GM18861 (cell line): ENCODE data around the gene KLHL33.
A peak's percentile ranks its signal among the peaks of the same experiment; 100 is the strongest.

Experiments used
- ATAC-seq: cut with Tn5 transposase; IDR thresholded peaks from one replicate; pipeline ENCODE4 v1.9.1; 2021; ENCODE audit not compliant: unreplicated experiment

Gene KLHL33

DNA sequence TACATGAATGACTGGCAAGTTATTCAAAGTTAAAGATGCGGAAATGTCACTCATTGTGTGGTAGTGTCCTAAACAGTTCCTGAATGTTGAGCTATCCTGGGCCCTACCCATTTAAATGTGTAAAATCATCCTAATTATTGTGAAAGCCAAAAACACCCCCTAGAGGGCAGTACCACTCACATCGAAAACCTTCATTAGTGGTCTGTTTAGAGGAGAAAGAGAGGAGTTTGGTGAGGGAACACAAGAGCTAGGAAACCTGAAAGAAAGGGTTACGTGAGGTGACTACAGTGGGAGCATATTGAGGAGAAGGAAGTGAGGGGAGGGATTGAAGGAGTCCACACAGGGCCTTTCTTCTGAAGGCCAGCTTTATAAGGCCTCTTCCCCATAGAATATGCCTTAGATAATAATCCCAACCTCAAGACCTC lies 20.2 kb downstream of the KLHL33 start:
- peak; percentile 39 for ATAC-seq

DNA sequence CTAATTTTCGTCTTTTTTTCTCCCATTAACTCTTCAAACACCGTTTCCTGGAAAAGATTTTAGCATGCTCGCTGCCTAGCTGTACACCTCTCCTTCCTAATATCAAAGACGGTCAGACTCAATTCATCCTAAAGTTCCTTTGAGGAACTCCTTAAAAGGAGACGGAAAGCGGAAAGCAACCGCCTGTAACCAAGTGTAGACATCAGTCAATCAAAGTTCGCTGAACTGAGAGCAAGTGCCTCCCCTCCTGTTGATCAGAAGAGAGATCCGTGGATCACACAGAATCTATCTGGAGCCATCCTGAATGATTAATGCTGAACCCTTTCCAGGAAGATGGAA lies 22.3 kb downstream of the KLHL33 start:
- ATAC-seq = peak; percentile 37

DNA sequence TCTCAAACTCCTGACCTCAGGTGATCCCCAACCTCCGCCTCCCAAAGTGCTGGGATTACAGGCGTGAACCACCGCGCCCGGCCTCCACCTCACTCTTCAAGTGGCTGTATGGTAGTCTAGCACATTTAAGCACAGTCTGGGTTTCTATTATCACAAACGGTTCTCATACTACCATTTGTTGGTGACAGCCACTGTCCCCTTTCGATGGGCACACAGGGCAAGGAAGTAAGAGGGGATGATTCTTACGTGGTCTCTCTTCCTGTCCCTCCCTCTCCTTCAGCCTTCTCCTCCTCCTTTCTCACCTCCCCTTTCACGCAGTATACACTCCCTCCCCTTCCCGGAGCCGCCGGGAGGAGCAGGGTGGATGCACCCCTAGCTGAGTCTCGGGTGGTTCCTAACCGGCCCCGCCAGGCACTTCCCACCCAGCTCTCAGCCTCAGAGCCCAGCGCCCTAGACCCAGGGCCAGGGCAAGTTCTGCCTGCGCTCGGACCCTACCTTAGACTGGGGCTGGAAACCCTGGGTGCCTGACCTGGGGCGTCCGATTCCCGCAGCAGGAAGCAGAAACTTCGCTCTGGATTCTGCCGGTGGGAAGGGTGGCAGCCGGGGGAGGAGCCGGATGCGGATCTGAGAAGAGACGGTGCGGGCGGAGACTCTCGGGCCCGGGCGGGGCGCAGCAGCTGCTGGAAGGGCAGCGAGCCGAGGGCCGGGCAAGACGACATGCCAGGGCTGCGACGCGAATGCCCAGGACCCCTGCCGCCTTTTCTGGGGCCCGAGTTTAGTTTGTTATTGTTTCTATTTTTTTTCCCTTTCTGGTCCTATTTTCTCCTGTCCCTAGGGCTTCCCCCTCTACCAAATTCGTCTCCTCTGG lies 22.9 kb downstream of the KLHL33 start, which contains the start of gene TEP1:
TEP1 (minus strand) TSS at position 626 of the 868 bp plus-strand sequence. CDS start 5,062 bp downstream, outside the sequence.
- ATAC-seq = peak; percentile 57

DNA sequence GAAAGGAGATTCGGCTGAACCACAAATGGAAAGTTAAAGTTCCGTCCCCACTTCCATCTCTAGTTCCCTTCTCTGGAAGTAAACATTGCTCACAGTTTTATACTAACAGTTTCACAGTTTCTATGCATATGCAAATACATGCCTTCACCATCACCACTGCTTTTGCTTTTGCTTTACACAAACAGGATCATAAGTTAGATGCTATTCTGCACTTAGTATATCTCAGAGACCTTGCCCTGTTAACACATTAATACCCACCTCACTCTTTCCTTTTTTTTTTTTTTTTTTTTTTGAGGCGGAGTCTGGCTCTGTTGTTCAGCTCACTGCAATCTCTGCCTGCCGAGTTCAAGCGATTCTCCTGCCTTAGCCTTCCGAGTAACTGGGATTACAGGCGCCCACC lies 23.6 kb downstream of the KLHL33 start:
- ATAC-seq = peak; percentile 63

DNA sequence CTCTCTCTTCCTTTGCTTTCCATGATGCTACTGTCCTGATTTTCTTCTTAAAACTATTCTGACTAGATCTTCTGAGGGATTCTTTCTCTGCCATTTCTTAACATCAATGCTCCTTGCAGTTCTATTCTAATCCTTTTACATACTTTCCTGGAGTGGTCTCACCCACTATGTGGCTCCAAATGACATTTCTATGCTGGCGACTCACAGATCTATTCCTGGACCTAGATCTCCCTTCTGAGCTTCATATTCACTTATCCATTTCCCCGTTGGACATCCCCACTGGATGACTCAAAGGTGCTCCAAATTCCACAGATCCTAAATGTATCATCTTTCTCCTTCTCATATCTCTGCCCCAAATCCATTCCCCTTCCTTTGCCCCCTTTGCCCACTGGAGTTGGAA lies 26.7 kb downstream of the KLHL33 start:
- ATAC-seq = no peak

DNA sequence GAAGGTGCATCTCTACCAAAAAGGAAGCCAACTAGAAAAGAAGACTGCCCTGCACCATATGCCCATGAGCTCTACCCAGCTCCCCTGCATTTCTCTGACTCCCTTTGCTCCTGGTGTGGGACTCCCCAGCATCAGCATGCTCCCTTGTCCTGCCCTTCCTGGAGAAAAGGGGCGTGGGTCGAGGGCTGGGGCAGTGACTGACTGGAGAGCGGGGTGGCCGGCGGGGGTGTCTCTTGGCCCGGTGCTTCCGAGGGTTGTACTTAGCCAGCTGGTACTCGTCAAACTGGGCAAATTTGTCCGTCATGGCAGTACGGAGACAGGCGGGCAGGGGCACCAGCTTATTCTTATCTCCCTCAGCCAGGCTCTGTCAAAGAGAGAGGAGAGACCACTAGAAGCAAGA lies 32.4 kb downstream of the KLHL33 start:
- ATAC-seq = no peak

DNA sequence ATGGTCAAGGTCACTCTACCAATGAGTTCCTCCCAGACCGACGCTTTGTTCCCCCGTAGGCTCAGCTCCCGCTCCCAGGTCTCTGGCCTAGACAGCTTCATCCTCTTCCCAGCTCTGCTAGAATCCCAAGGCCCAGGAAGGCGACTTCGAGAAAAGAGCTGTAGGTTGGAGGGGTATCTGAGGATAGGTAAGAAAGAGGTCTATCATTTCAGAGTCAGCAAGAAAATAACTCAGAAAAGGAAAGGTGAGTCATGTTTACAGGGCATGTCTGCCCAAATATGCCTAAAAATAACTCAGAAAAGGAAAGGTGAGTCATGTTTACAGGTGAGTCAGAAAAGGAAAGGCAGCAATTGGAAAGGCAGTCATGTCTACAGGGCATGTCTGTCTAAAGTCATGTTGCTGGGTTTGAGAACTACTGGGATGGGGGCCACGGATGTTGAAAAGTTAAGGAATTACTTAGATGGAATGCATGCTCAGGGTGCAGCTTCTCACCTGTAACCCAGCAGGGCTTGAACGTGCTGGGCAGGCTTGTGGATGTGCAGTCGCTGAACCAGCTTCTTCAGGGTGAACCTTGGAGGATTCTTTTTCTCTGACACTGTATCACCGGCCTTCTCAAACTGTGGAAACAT lies 34.9 kb downstream of the KLHL33 start:
- no peak for ATAC-seq

DNA sequence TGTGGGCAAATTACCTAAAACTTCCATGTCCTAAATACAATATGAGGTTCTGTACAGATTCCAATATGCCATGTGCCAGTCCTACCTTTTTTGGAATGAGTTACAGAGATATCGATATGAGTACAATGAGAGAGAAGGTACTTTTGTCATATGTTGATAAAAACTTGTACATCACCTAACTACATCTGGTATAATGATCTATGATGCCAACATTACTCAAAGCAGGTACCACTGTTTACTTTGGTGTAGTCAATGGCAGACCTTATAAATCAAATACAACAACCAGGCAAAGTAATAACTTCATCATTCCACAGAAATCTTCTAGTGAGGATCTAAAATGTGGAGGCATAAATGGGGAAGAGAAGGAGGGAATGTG lies 35.4 kb downstream of the KLHL33 start:
- ATAC-seq = no peak

DNA sequence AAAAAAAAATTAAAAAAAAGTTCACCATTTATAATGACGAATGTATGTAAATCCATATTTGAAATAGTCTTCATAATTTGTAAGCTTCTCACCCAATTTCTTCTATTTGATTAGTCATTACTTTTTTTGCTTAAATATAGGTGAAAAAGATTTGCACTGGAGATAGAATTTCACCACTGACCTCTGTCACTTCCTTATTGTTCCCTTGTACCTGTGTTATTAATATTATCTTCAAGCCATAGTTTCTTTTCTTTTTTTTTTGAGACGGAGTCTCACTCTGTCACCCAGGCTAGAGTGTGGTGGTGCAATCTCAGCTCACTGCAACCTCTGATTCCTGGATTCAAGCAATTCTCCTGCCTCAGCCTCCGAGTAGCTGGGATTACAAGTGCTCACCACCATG lies 38.5 kb downstream of the KLHL33 start:
- ATAC-seq = no peak

DNA sequence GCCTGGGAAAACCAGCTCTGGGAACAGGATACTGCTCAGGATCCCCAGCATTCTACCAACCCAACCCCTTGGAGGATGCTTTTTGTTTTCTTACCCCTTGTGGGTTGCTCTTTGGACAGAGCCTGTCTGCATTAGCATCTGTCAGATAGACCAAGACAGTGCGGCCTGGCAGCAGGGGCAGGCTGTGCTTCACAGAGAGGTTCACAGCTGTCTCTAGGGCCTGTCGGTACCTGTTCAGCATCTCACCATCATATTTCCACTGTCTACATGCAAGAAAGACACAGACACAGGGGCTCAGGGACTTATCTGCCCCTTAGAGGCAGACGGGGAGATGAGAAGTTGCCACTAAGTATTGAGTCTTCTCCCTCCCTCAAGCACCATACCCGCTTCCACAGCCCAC lies 44.5 kb downstream of the KLHL33 start:
- ATAC-seq = no peak

DNA sequence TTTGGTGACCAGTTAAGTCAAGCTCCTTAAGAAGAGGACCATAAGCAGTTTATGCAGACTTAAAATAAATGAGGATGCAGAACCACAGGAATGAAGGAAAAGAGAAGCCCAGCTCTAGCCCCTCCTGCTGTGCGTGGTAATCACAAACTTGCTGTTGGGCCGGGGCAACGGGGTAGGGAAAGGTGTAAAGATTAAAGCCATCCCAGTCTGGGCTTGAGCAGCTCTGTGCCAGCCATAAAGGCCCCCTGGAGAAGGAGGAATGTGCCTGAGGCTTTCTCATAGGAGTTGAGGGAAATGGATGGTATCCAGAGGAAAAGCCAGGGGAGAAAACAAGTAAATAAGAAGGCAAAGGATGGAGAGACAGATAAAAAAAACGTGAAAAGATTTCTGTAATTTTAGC lies 47.8 kb downstream of the KLHL33 start:
- ATAC-seq = no peak

DNA sequence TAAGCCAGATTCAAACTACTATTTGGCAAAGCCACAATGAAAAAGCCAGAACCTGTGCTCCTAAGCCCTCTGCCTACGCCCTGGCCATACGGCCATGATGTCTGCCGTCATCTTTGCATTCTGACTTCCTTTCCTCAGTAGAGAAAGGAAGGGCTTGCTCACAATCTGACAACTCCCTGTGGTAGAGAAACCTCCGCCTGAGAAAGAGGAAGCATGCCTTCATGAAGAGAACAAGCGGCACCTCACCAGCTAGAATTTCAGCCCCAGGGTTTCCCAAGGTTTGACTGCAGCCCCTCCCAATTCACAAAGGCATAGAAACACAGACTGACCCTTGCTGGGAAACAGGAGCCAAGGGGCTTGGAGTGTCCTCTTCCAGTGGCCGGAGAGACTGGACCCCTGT lies 48.4 kb downstream of the KLHL33 start:
- ATAC-seq = no peak

DNA sequence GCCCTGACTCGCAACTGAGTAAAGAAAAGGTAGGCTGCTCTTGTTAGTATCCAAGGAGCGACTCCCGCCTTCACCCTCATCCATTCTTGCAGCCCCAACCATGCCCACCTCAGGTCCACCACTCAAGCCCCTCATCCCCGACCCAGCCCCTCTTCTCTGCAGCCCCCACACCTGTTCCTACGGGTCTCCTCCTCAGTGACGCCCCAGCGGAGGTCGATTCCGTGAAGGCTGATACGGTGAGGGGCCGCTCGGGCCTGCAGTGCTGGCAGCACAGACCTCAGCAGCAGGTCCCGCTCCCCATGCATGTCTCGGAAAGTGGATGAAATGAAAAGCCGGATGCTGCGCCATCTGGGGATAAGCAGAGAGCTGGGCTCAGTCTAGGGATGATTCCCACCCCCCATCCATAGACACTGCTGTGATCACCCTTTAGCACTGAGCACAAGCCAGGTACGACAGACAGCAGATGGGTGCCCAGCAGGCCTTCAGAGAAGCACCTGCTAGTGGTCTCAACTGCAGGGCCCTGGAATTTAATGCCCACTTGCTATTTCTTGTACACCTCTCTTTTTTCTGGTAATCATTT lies 49.6 kb downstream of the KLHL33 start:
- ATAC-seq = no peak

DNA sequence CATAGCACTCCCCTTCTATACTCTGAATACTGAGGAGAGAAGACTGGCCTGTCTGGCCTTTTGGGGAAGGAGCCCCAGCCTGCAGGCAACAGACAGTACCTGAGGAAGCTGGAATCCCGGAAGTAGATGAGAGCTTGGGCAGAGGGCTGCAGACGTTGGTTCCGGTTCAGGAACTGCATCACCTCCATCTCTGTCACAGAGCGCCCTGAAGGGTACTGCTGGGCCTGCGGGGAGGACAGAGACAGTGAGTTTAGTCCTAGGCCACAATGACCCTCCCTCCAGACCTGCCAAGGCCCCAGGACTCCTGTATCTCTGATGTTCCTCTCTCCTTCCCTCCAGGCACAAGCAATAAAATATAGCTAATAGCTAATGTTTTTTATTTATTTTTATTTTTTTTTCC lies 51.1 kb downstream of the KLHL33 start:
- ATAC-seq = no peak

DNA sequence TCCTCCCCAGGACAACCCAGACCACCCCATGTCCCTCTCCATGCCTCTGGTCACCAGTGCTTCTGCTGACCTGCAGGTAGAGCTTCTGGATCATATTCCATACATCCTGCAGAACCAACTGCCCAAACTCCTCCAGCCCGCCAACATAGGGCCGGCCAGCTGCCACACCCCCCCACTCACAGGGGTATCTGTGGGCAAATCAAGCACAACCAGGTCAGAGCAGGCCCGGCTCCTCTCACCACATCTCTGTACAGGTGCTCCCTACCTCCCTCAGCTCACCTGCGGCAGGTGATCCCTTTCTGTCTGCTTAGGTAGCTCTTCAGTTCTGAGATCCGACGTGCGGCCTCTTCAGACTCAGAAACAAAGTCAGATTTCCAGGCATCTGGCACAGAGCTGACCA lies 51.6 kb downstream of the KLHL33 start:
- no peak for ATAC-seq

DNA sequence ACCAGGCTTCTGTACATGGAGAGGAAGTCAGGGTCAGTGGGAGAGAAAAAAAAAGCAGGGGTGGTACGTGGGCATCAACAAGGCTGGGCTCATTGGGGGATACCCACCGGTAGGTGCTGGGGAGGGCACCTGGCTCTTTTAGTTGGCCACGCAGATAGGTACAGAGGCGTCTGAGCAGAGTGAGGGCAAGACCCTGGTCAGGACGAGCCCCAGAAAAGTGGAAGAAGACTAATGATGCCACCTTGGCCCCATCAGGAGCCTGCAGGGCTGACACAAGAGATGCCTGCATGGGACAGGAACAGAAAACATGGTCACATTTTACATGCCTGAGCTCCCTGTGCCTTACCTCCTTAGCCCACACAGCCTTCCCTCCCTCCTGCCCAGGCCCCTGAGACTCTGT lies 52.3 kb downstream of the KLHL33 start:
- ATAC-seq = no peak

DNA sequence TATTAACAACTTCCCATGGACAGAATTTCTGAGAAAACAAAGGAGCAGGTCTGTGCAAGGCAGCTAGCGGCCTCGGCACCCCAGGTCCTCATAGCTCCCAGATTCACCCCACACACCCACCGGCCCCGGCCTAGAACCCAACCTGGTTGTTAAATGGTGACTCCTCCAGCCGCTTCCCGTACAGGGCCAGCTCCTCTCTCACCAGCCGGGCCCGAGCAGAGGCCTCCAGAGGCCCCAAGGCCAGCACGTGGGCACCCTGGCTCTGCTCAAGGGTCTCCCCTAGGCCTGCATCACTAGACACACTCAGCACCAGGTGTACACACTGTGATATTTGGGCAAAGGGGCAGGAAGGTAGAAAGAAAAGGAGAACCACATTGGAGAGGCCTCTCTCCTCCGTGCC lies 52.9 kb downstream of the KLHL33 start:
- no peak for ATAC-seq

DNA sequence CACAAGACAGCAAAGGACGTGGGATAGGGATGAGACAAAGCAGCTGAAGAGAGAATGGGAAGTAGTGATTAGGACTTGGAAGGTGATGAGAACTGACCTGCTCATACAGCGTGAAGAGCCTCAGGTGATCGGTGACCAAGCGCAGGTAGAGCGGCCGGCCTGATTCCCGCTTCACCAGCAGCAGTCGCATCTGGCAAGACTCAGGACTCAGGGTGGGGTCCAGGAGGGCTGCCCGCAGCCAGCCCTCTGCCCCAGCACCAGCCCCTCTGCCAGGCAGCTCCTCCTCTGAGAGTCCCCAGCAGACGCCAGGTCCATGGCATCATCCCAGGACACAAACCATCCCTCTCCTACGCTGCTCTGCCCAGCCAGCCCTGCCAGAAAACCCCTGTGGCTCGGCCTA lies 53.4 kb downstream of the KLHL33 start:
- ATAC-seq = no peak

DNA sequence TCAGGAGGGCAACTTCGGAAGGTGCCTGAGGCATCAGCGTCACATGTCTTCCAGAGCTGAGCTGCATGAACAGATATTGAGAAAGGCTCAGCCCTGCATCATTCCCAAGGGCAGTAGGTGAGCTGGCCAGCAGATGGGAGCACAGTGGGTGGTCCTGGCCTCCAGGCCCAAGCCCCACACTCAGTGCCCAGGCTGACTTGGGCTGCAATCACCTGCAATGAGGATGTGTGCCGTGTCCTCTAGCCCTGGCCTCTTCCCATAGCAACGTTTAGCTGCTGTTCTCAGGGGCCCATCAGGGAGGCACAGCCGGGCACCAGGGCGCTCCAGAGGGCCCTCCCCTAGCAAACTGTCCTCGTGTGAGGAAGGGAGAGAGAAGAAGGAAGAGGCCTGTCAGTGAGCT lies 54.6 kb downstream of the KLHL33 start:
- no peak for ATAC-seq

DNA sequence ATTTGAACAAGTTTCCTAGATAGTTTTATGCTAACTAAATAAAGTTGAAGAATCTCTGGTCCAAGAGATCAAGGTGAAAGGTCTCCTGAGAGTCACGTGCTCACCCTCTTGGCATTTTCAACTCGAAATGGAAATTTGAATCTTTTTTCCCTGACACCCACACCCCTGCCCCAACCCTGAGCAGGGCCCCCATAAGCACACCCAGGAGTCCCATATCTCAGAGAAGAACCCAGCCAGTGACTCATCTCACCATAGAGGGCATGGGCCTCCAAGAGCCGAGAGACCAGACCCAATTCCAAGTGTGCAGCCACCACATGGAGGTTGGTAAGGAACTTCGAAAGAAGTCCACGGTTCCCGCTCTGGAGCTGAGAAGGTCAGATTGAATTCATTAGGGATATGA lies 55.3 kb downstream of the KLHL33 start:
- no peak for ATAC-seq

DNA sequence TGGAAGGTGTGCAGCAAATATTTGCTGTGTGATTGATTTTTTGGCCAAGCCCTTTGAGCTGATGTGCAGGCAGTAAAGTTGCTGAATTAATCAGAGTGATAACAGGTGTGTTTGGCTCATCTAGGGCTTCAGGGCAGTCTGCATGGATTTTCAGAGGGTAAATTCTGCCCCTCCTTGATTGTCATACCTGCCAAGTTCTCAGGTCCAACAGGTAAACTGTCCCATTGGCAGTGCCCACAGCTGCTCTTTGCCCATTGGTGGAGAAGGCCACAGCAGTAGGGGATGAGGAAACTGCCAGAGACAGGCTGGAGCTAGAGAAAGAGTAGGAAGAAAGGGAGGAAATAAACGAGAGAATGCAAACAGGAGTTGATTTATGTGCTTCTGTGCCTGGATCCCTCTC lies 56.2 kb downstream of the KLHL33 start:
- ATAC-seq = no peak

DNA sequence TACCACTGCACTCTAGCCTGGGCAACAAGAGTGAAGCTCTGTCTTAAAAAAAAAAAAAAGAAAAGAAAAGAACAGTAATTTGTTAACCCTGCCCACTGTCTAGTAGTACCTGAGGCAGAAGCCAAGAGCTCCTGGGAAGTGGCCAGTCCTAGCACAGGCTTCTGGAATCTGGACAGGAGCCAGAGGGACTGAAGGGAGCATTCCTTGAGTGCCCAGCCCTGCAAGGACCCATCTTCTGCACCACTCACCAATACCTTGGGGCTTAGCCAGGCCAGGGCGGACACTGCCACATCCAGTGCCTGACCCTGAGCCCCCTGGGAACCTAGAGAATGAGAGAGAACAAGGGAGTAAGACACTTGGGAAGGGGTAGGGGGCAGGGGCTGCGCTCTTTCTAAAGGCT lies 58.8 kb downstream of the KLHL33 start:
- no peak for ATAC-seq
